ENCODE measurements around the gene PSMD9.

Gene PSMD9

DNA sequence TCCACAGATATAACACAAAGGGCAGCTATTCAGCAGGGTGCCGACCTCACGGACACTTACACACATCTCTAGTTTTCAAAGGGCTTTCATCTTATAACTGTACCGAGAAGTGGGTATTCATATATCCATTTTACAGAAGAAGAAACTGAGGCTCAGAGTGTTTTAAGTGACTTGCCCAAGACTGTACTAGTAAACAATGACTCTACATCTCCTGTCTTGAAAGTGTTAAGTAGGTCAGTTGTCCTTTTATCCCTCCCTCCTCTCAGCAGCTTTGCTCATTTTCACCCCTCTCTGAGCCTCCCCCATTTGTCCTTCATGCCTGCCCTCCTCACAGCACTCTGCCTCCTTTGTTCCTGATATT lies 43.6 kb downstream of the PSMD9 start:
- Histone ChIP-seq H3K27me3 (ENCODE audit: control insufficient read depth, insufficient read depth, low read length) (no peaks in the 10 kb centered on the region), H3K9me3 (ENCODE audit: control insufficient read depth, low read length) (no peaks in the 10 kb centered on the region), H3K4me3 (ENCODE audit: low read length) (no peak overlapping the region), H3K36me3 (ENCODE audit: control insufficient read depth, insufficient read depth, low read length) (no peaks in the 10 kb centered on the region), H3K9ac (ENCODE audit: low read length) (no peak overlapping the region), H3K4me1 (ENCODE audit: control insufficient read depth, insufficient read depth, low read length) (no peaks in the 10 kb centered on the region)

DNA sequence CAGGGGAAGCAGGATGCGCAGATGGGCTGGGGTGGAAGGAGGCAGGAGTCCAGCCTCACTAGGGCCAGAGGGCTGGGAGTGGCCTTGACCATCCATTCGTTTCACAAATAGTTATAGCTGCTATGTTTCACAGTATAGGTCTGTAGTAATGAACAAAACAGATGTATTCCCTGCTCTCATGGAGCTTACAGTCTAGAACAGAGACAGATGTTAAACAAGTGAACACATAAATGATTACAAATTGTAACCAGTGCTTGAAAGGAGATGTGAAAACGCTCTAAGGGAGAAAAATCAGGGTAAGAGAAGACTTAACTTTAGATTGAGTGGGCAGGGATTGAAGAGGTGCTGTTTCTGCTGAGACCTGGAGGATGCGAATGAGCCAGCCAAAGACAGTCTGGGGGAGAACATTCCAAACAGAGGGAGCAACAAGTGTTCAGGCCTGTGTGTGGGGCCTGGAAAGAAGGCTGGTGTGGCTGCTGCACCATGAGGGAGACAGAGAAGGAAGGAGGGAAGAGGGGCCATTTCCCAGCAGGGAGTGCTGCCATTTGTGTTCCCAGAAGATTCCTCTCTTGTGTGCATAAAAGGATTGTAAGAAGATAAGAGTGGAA lies 44.4 kb downstream of the PSMD9 start:
- Histone ChIP-seq H3K36me3 (ENCODE audit: control insufficient read depth, insufficient read depth, low read length) (no peaks in the 10 kb centered on the region), H3K9ac (ENCODE audit: low read length) (no peak overlapping the region), H3K4me3 (ENCODE audit: low read length) (no peak overlapping the region), H3K9me3 (ENCODE audit: control insufficient read depth, low read length) (no peaks in the 10 kb centered on the region), H3K27me3 (ENCODE audit: control insufficient read depth, insufficient read depth, low read length) (no peaks in the 10 kb centered on the region), H3K4me1 (ENCODE audit: control insufficient read depth, insufficient read depth, low read length) (no peaks in the 10 kb centered on the region)

- H3K36me3 ChIP-seq (ENCODE audit: control insufficient read depth, insufficient read depth, low read length), result no peaks in the 10 kb centered on the region
- no peaks in the 10 kb centered on the region for H3K27me3 ChIP-seq (ENCODE audit: control insufficient read depth, insufficient read depth, low read length)
- H3K4me1 ChIP-seq (ENCODE audit: control insufficient read depth, insufficient read depth, low read length), result no peaks in the 10 kb centered on the region
- no peak overlapping the region for H3K4me3 ChIP-seq (ENCODE audit: low read length)
- H3K9me3 ChIP-seq (ENCODE audit: control insufficient read depth, low read length), result no peaks in the 10 kb centered on the region
- no peak overlapping the region for H3K9ac ChIP-seq (ENCODE audit: low read length)
Measured at GRCh38 chr12:121933522-121934308, 45.1 kb downstream of the PSMD9 start.

- no peak overlapping the region for H3K9ac ChIP-seq (ENCODE audit: low read length)
- no peak overlapping the region for H3K4me3 ChIP-seq (ENCODE audit: low read length)
- no peaks in the 10 kb centered on the region for H3K4me1 ChIP-seq (ENCODE audit: control insufficient read depth, insufficient read depth, low read length)
- H3K27me3 ChIP-seq (ENCODE audit: control insufficient read depth, insufficient read depth, low read length), result no peaks in the 10 kb centered on the region
- H3K36me3 ChIP-seq (ENCODE audit: control insufficient read depth, insufficient read depth, low read length), result no peaks in the 10 kb centered on the region
- H3K9me3 ChIP-seq (ENCODE audit: control insufficient read depth, low read length), result no peaks in the 10 kb centered on the region
Measured at GRCh38 chr12:121934309-121934664, 45.7 kb downstream of the PSMD9 start.

- Histone ChIP-seq H3K36me3 (ENCODE audit: control insufficient read depth, insufficient read depth, low read length) (no peaks in the 10 kb centered on the region), H3K4me1 (ENCODE audit: control insufficient read depth, insufficient read depth, low read length) (no peaks in the 10 kb centered on the region), H3K27me3 (ENCODE audit: control insufficient read depth, insufficient read depth, low read length) (no peaks in the 10 kb centered on the region), H3K9me3 (ENCODE audit: control insufficient read depth, low read length) (no peaks in the 10 kb centered on the region), H3K4me3 (ENCODE audit: low read length) (no peak overlapping the region), H3K9ac (ENCODE audit: low read length) (no peak overlapping the region)
Measured at GRCh38 chr12:121937654-121938053, 49.1 kb downstream of the PSMD9 start.

- Histone ChIP-seq H3K27me3 (ENCODE audit: control insufficient read depth, insufficient read depth, low read length) (no peaks in the 10 kb centered on the region), H3K9me3 (ENCODE audit: control insufficient read depth, low read length) (no peaks in the 10 kb centered on the region), H3K9ac (ENCODE audit: low read length) (no peak overlapping the region), H3K36me3 (ENCODE audit: control insufficient read depth, insufficient read depth, low read length) (no peaks in the 10 kb centered on the region), H3K4me3 (ENCODE audit: low read length) (no peak overlapping the region), H3K4me1 (ENCODE audit: control insufficient read depth, insufficient read depth, low read length) (no peaks in the 10 kb centered on the region)
Measured at GRCh38 chr12:121939186-121939585, 50.6 kb downstream of the PSMD9 start.

- H3K27me3 ChIP-seq (ENCODE audit: control insufficient read depth, insufficient read depth, low read length), result no peaks in the 10 kb centered on the region
- no peak overlapping the region for H3K4me3 ChIP-seq (ENCODE audit: low read length)
- no peak overlapping the region for H3K9ac ChIP-seq (ENCODE audit: low read length)
- no peaks in the 10 kb centered on the region for H3K36me3 ChIP-seq (ENCODE audit: control insufficient read depth, insufficient read depth, low read length)
- no peaks in the 10 kb centered on the region for H3K4me1 ChIP-seq (ENCODE audit: control insufficient read depth, insufficient read depth, low read length)
- no peaks in the 10 kb centered on the region for H3K9me3 ChIP-seq (ENCODE audit: control insufficient read depth, low read length)
Measured at GRCh38 chr12:121939992-121940766, 51.6 kb downstream of the PSMD9 start.

GRCh38 chr12:121942145-121942718 lies 53.6 kb downstream of the PSMD9 start:
- Histone ChIP-seq H3K9ac (ENCODE audit: low read length) (no peak overlapping the region), H3K27me3 (ENCODE audit: control insufficient read depth, insufficient read depth, low read length) (no peaks in the 10 kb centered on the region), H3K36me3 (ENCODE audit: control insufficient read depth, insufficient read depth, low read length) (no peaks in the 10 kb centered on the region), H3K4me1 (ENCODE audit: control insufficient read depth, insufficient read depth, low read length) (no peaks in the 10 kb centered on the region), H3K9me3 (ENCODE audit: control insufficient read depth, low read length) (no peaks in the 10 kb centered on the region), H3K4me3 (ENCODE audit: low read length) (no peak overlapping the region)

GRCh38 chr12:121943926-121944325 lies 55.3 kb downstream of the PSMD9 start:
- H3K9me3 ChIP-seq (ENCODE audit: control insufficient read depth, low read length), result no peaks in the 10 kb centered on the region
- H3K9ac ChIP-seq (ENCODE audit: low read length), result no peak overlapping the region
- no peaks in the 10 kb centered on the region for H3K4me1 ChIP-seq (ENCODE audit: control insufficient read depth, insufficient read depth, low read length)
- H3K4me3 ChIP-seq (ENCODE audit: low read length), result no peak overlapping the region
- no peaks in the 10 kb centered on the region for H3K27me3 ChIP-seq (ENCODE audit: control insufficient read depth, insufficient read depth, low read length)
- H3K36me3 ChIP-seq (ENCODE audit: control insufficient read depth, insufficient read depth, low read length), result no peaks in the 10 kb centered on the region

DNA sequence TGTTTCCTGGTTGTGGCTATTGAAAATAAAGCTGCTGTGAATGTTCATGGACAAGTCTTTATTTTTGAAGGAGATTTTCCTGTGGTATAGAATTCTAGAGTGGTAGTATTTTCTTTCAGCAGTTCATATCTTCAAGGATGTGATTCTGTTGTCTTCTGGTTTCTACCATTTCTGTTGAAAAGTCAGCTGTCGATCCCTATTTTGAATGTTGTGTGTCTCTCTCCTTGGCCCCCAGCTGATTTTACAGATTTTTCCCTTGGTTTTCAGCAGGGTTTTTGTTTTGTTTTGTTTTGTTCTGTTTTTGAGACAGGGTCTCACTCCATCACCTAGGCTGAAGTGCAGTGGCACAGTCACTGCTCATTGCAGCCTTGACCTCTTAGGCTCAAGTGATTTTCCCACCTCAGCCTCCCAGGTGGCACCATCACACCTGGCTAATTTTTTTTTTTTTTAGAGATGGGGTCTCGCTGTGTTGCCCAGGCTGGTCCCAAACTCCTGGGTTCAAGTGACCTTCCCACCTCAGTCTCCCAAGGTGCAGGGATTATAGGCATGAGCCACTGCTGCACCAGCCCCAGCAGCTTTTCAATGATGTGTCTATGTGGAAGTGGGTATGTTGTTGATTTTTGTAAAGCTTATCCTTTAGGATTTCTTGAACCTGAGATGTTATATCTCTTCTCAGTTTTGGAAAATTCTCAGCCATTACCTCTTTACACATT lies 57.9 kb downstream of the PSMD9 start:
- Histone ChIP-seq H3K9ac (ENCODE audit: low read length) (no peak overlapping the region), H3K36me3 (ENCODE audit: control insufficient read depth, insufficient read depth, low read length) (no peaks in the 10 kb centered on the region), H3K27me3 (ENCODE audit: control insufficient read depth, insufficient read depth, low read length) (no peaks in the 10 kb centered on the region), H3K4me1 (ENCODE audit: control insufficient read depth, insufficient read depth, low read length) (no peaks in the 10 kb centered on the region), H3K9me3 (ENCODE audit: control insufficient read depth, low read length) (no peaks in the 10 kb centered on the region), H3K4me3 (ENCODE audit: low read length) (no peak overlapping the region)

DNA sequence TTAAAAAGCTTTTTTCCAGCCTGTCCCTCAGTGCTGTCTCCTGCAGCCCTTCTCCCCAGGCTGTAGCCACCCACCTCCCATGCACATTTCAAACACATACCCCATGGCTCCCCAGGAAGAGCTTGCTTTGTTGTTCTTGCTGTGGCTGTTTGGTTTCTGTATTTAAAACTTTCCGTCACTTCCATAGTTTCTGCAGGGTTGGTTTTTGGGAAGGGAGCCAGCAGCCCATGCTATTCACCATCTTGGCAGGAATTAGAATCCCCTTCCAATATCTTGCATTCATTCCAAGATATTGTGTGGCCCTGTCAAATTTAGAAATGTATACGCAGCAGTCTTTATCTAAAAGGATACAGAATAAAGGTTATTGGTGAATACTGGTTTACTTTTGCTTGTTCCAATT lies 59.4 kb downstream of the PSMD9 start:
- Histone ChIP-seq H3K9me3 (ENCODE audit: control insufficient read depth, low read length) (no peaks in the 10 kb centered on the region), H3K36me3 (ENCODE audit: control insufficient read depth, insufficient read depth, low read length) (no peaks in the 10 kb centered on the region), H3K9ac (ENCODE audit: low read length) (no peak overlapping the region), H3K4me3 (ENCODE audit: low read length) (no peak overlapping the region), H3K4me1 (ENCODE audit: control insufficient read depth, insufficient read depth, low read length) (no peaks in the 10 kb centered on the region), H3K27me3 (ENCODE audit: control insufficient read depth, insufficient read depth, low read length) (no peaks in the 10 kb centered on the region)

Data from mucosa of stomach (tissue), 1 donor.